H1 (cell line): ENCODE data around the gene CDC42SE2. TPM values are rescaled to one million over a fixed set of nuclear protein-coding genes. Genes with fewer than 3 reads are reported as not detected.

Source experiments
- CTCF ChIA-PET: fragments of 300-600 bp; sonication (Branson Sonifier 250); formaldehyde crosslinking; loops from one replicate; lab custom pipeline; 2021; ENCODE audit not compliant: partially characterized antibody; lab: Charles Lee
- POLR2A ChIA-PET: fragments of 300-600 bp; sonication (Branson Sonifier 250); formaldehyde crosslinking; loops from one replicate; lab custom pipeline; 2021; ENCODE audit warnings: inconsistent platforms; ENCODE audit not compliant: partially characterized antibody; lab: Charles Lee
- DNase-seq, 2 experiments: peaks; one replicate each; pipeline versions ENCODE4 v3.0.0 to v3.0.0-alpha.2; 2010 to 2022; ENCODE audit warnings: low spot score in 2 of 2, low read depth in 1 of 2, mixed read lengths in 1 of 2
- FAIRE-seq: peaks from 2 replicates; lab custom pipeline; 2011; peaks lifted over from hg19 to GRCh38; lab: Jason Lieb, UNC
- H2AFZ ChIP-seq: 2 replicates; pipeline ENCODE4 v1.8.1; 2012; ENCODE audit warnings: low read length, inconsistent platforms
- H2AK5ac ChIP-seq: 2 replicates; pipeline ENCODE4 v1.6.1; 2013; ENCODE audit warnings: low read depth, low read length
- H2BK120ac ChIP-seq: replicated peaks from 2 replicates; pipeline ENCODE3; 2013; ENCODE audit warnings: low read depth, low read length, inconsistent platforms
- H2BK12ac ChIP-seq: 2 replicates; pipeline ENCODE4 v1.6.1; 2013; ENCODE audit warnings: low read depth, low read length
- H2BK15ac ChIP-seq: 2 replicates; pipeline ENCODE4 v1.6.1; 2013; ENCODE audit warnings: low read length
- H2BK20ac ChIP-seq: 2 replicates; pipeline ENCODE4 v1.6.1; 2013; ENCODE audit warnings: low read length
- H2BK5ac ChIP-seq: 2 replicates; pipeline ENCODE4 v1.6.1; 2013; ENCODE audit warnings: low read depth, low read length
- H3K14ac ChIP-seq: 2 replicates; pipeline ENCODE4 v1.6.1; 2013; ENCODE audit warnings: inconsistent platforms; ENCODE audit not compliant: insufficient read length
- H3K18ac ChIP-seq: 2 replicates; pipeline ENCODE4 v1.6.1; 2013; ENCODE audit warnings: low read length; ENCODE audit errors: extremely low read depth
- H3K23ac ChIP-seq: 2 replicates; pipeline ENCODE4 v1.6.1; 2013; ENCODE audit warnings: inconsistent platforms; ENCODE audit not compliant: insufficient read length
- H3K23me2 ChIP-seq: 2 replicates; pipeline ENCODE4 v1.6.1; 2013; ENCODE audit warnings: low read depth, low read length
- H3K27ac ChIP-seq: 2 replicates; pipeline ENCODE4 v1.6.1; 2011; ENCODE audit warnings: low read depth, low read length, inconsistent platforms
- H3K27me3 ChIP-seq, 4 experiments: replicated peaks in 1 of 4; 1 replicate in 1 of 4; 2 replicates in 3 of 4; pipeline versions ENCODE4 v1.6.1 to v1.8.1; 2011 to 2013; ENCODE audit warnings: low read length in 3 of 4, mild to moderate bottlenecking in 3 of 4, inconsistent platforms in 2 of 4, mixed read lengths in 2 of 4, moderate library complexity in 1 of 4; ENCODE audit not compliant: control insufficient read depth in 3 of 4, insufficient read depth in 3 of 4; ENCODE audit errors: extremely low read depth in 1 of 4
- H3K36me3 ChIP-seq, 4 experiments: 2 replicates each; pipeline versions ENCODE4 v1.6.1 to v1.8.1; 2011 to 2013; ENCODE audit warnings: mild to moderate bottlenecking in 4 of 4, low read length in 3 of 4, moderate library complexity in 2 of 4, control low read depth in 1 of 4, inconsistent platforms in 1 of 4; ENCODE audit not compliant: insufficient read depth in 4 of 4, control insufficient read depth in 2 of 4
- H3K4ac ChIP-seq: replicated peaks from 2 replicates; pipeline ENCODE3; 2013; ENCODE audit warnings: low read length, low read depth, mixed read lengths, inconsistent platforms; ENCODE audit not compliant: insufficient read length
- H3K4me1 ChIP-seq, 4 experiments: replicated peaks in 1 of 4; 1 replicate in 1 of 4; 2 replicates in 3 of 4; pipeline versions ENCODE4 v1.6.1 to v1.8.1; 2011 to 2013; ENCODE audit warnings: low read length in 3 of 4, inconsistent platforms in 2 of 4, mixed read lengths in 1 of 4; ENCODE audit not compliant: insufficient read depth in 4 of 4, control insufficient read depth in 3 of 4
- H3K4me2 ChIP-seq, 2 experiments: 2 replicates each; pipeline versions ENCODE4 v1.6.1 to v1.8.1; 2011 to 2013; ENCODE audit warnings: low read depth in 2 of 2, low read length in 2 of 2, control low read depth in 1 of 2, inconsistent platforms in 1 of 2, mild to moderate bottlenecking in 1 of 2; ENCODE audit not compliant: insufficient read depth in 1 of 2
- H3K4me3 ChIP-seq, 4 experiments: fragments of 200-600, 300-600 bp in 1 of 4; sonication (generic), shearing (Covaris generic), sonication (Bioruptor Twin) in 1 of 4; 2 replicates each; pipeline versions ENCODE4 v1.5.1 to v1.8.1; 2011 to 2016; ENCODE audit warnings: low read length in 4 of 4, low read depth in 3 of 4, control low read depth in 2 of 4, inconsistent platforms in 2 of 4, mild to moderate bottlenecking in 2 of 4, mixed read lengths in 1 of 4, moderate library complexity in 1 of 4; ENCODE audit not compliant: insufficient read depth in 2 of 4; ENCODE audit errors: extremely low read depth in 1 of 4
- H3K56ac ChIP-seq: replicated peaks from 2 replicates; pipeline ENCODE3; 2013; ENCODE audit warnings: low read depth, mild to moderate bottlenecking, mixed read lengths, low read length, inconsistent platforms; ENCODE audit not compliant: insufficient read length
- H3K79me1 ChIP-seq: 2 replicates; pipeline ENCODE4 v1.6.1; 2013; ENCODE audit warnings: low read depth, low read length, control low read depth
- H3K79me2 ChIP-seq, 2 experiments: 2 replicates each; pipeline versions ENCODE4 v1.6.1 to v1.8.1; 2012 to 2013; ENCODE audit warnings: low read length in 2 of 2, mild to moderate bottlenecking in 2 of 2, inconsistent platforms in 1 of 2; ENCODE audit not compliant: insufficient read depth in 2 of 2, control insufficient read depth in 1 of 2
- H3K9ac ChIP-seq, 4 experiments: replicated peaks in 1 of 4; 1 replicate in 1 of 4; 2 replicates in 3 of 4; pipeline versions ENCODE4 v1.6.1 to v1.8.1; 2011 to 2013; ENCODE audit warnings: low read depth in 3 of 4, low read length in 3 of 4, control low read depth in 2 of 4, mild to moderate bottlenecking in 2 of 4, moderate library complexity in 2 of 4, inconsistent platforms in 1 of 4; ENCODE audit errors: extremely low read depth in 1 of 4
- H3K9me3 ChIP-seq, 2 experiments: 2 replicates each; pipeline versions ENCODE4 v1.6.1 to v1.8.1; 2012 to 2013; ENCODE audit warnings: mild to moderate bottlenecking in 2 of 2, moderate library complexity in 2 of 2, control low read depth in 1 of 2, inconsistent platforms in 1 of 2, low read depth in 1 of 2, low read length in 1 of 2, mixed read lengths in 1 of 2; ENCODE audit not compliant: insufficient read depth in 2 of 2
- H4K20me1 ChIP-seq, 2 experiments: replicated peaks in 1 of 2; 2 replicates each; pipeline versions ENCODE3 to v1.8.1; 2011 to 2013; ENCODE audit warnings: inconsistent platforms in 2 of 2, low read length in 2 of 2, mild to moderate bottlenecking in 1 of 2; ENCODE audit not compliant: insufficient read depth in 2 of 2, control insufficient read depth in 1 of 2
- H4K5ac ChIP-seq: 2 replicates; pipeline ENCODE4 v1.6.1; 2013; ENCODE audit warnings: low read length, low read depth, mixed read lengths, inconsistent platforms; ENCODE audit not compliant: insufficient read length
- H4K8ac ChIP-seq: 2 replicates; pipeline ENCODE4 v1.8.0; 2013; ENCODE audit warnings: mild to moderate bottlenecking, moderate library complexity, low read length, inconsistent platforms; ENCODE audit not compliant: insufficient read depth; ENCODE audit errors: extremely low read depth
- H4K91ac ChIP-seq: replicated peaks from 2 replicates; pipeline ENCODE3; 2013; ENCODE audit warnings: low read length, mixed read lengths, inconsistent platforms; ENCODE audit not compliant: insufficient read length
- EP300 ChIP-seq, 2 experiments: IDR thresholded peaks; 1 replicate in 1 of 2; 2 replicates in 1 of 2; pipeline ENCODE4 v1.6.1; 2011 to 2012; ENCODE audit warnings: low read depth in 2 of 2, low read length in 2 of 2, mild to moderate bottlenecking in 2 of 2, borderline replicate concordance in 1 of 2, inconsistent platforms in 1 of 2, moderate library complexity in 1 of 2
- KDM4A ChIP-seq: IDR thresholded peaks from one replicate; pipeline ENCODE4 v1.7.1; 2012; ENCODE audit warnings: low read depth, mild to moderate bottlenecking, moderate library complexity, low read length, inconsistent platforms; ENCODE audit not compliant: severe bottlenecking
- PHF8 ChIP-seq: fragments of 200-600 bp; sonication (generic); conservative IDR thresholded peaks from 2 replicates; pipeline ENCODE4 v1.7.1; 2012; ENCODE audit warnings: low read depth, mild to moderate bottlenecking, inconsistent platforms, low read length, moderate library complexity
- RFX5 ChIP-seq: IDR thresholded peaks from 2 replicates; pipeline ENCODE4 v1.6.1; 2011; ENCODE audit warnings: low read depth, low read length, improper control_type of control experiment, borderline replicate concordance
- RNF2 ChIP-seq: fragments of 200-900, 300-1000 bp; sonication (generic); IDR thresholded peaks from 2 replicates; pipeline ENCODE4 v1.7.1; 2016; ENCODE audit warnings: borderline replicate concordance, low read depth, mild to moderate bottlenecking, antibody characterized with exemption, low read length; ENCODE audit not compliant: poor library complexity, severe bottlenecking; ENCODE audit errors: missing control alignments
- SIRT6 ChIP-seq: IDR thresholded peaks from one replicate; pipeline ENCODE4 v1.7.1; 2012; ENCODE audit warnings: low read length, inconsistent platforms
- SUZ12 ChIP-seq: fragments of 200-600 bp; sonication (generic); IDR thresholded peaks from 2 replicates; pipeline ENCODE4 v1.6.1; 2012; ENCODE audit warnings: mild to moderate bottlenecking, inconsistent platforms, low read length, moderate library complexity, mixed read lengths
- ZNF274 ChIP-seq: IDR thresholded peaks from 2 replicates; pipeline ENCODE4 v1.7.0; 2012; ENCODE audit warnings: low read length, borderline replicate concordance; ENCODE audit errors: extremely low read depth
- WGBS, 2 experiments: shearing (Covaris generic) in 1 of 2; methylation state at CpG; one replicate each; pipeline versions ENCODE4 v1.1.6 to v1.1.7; 2013 to 2015; ENCODE audit warnings: low lambda C conversion rate in 2 of 2, mixed read lengths in 2 of 2, inconsistent platforms in 1 of 2, low coverage in 1 of 2, missing lambda C conversion rate in 1 of 2; ENCODE audit not compliant: insufficient replicate concordance in 2 of 2, insufficient coverage in 1 of 2, insufficient read length in 1 of 2; ENCODE audit errors: extremely low coverage in 1 of 2, missing lambda C conversion rate in 1 of 2; 5-methylcytosine and 5-hydroxymethylcytosine counted together
- polyA plus RNA-seq, 7 experiments: library from polyadenylated mRNA; depleted of rRNA in 3 of 7; stranded (reverse) in 5 of 7; unstranded in 2 of 7; fragments of >200 nt in 5 of 7; fragments of 200-250 nt in 2 of 7; gene quantifications; 1 replicate in 5 of 7; 2 replicates in 1 of 7; 4 replicates in 1 of 7; pipeline versions ENCODE4 v1.2.1 to v1.2.3, GENCODE V29; 2011 to 2013; ENCODE audit warnings: missing spikeins in 2 of 7, mixed read lengths in 2 of 7
- total RNA-seq: library from RNA; stranded (reverse); fragmentation: NEBNext Ultra II Directional; extraction: Animal tissue kit (Norgen Biotek cat#: 25700); gene quantifications from 2 replicates; pipeline ENCODE4 v1.2.1, GENCODE V29; 2021
- TF ChIP-seq, protein P1 (sequence below): IDR thresholded peaks from 2 replicates; pipeline ENCODE4 v1.6.1; 2012; ENCODE audit warnings: low read length, inconsistent platforms
- TF ChIP-seq, protein P2 (sequence below): IDR thresholded peaks from 2 replicates; pipeline ENCODE4 v1.6.1; 2012; ENCODE audit warnings: inconsistent platforms

CDC42SE2 gene
- total and polyA plus RNA-seq, 2 of the 8 experiments (the other 6 are each of a cell fraction or from before 2014, with no cell fraction given), result 16.7 to 30.8 TPM

DNA sequence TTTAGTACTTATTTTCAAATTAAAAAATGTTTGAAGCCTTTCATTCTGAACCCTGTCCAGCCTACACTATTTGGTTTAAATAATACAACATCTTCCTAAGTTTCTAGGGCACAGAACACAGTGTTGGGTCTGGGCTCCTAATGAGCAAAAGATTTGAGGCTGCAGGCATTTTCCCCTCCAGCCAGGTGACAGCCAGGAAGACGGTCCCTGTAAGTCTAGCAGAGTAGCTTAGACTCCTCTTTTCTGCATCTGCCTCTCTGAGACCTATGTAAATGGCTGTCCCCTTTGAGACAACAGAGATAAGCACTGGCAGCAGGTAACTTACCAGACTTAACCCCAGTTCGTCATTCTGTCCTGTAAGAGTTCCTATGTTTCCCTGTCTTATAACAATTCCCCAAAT, 141.8 kb downstream of the CDC42SE2 start:
- Histone ChIP-seq H2BK120ac (no peak overlapping the region), H3K27me3 (no peaks in the 10 kb centered on the region), H3K4me3 (no peak overlapping the region), H2BK20ac (no peak overlapping the region), H2AFZ (no peak overlapping the region), H2BK5ac (no peak overlapping the region), H3K27ac (no peak overlapping the region), H4K91ac (no peak overlapping the region), H3K14ac (no peak overlapping the region), H4K5ac (no peak overlapping the region), H4K20me1 (no peaks in the 10 kb centered on the region), H2AK5ac (no peak overlapping the region), H3K4me2 (no peak overlapping the region), H2BK12ac (no peak overlapping the region), H3K9me3 (no peaks in the 10 kb centered on the region; a peak in 1 of 4 replicates), H3K4ac (no peak overlapping the region), H4K8ac (no peak overlapping the region), H3K4me1 (no peaks in the 10 kb centered on the region), H3K36me3 (peaks cover 0 to 9% (median 5%) of the 10 kb centered on the region in 4 experiments; a peak in 5 of 8 replicates), H3K18ac (no peak overlapping the region), H3K23me2 (no peaks in the 10 kb centered on the region), H3K79me1 (no peaks in the 10 kb centered on the region), H3K56ac (no peak overlapping the region), H2BK15ac (no peak overlapping the region), H3K23ac (no peak overlapping the region), H3K9ac (no peak overlapping the region), H3K79me2 (no peaks in the 10 kb centered on the region)
- ChIA-PET CTCF (interaction anchor here (0.6 to 2.4 kb wide), 5 partner anchors 10 to 516 kb away, joined by 3 to 6 read pairs (median 4); no protein-coding TSS in a partner anchor), POLR2A (interaction anchor here (0.8 kb wide), 1 partner anchor 8 kb away, joined by 3 read pairs; no protein-coding TSS in a partner anchor)
- FAIRE-seq, result no peak
- WGBS, 2 experiments, result 78% methylated on average over 2 of the region's 2 CpGs; no CpG with 5 or more reads in 1 of the 2 experiments
- no peak for DNase-seq
- TF ChIP-seq, protein P1, sequence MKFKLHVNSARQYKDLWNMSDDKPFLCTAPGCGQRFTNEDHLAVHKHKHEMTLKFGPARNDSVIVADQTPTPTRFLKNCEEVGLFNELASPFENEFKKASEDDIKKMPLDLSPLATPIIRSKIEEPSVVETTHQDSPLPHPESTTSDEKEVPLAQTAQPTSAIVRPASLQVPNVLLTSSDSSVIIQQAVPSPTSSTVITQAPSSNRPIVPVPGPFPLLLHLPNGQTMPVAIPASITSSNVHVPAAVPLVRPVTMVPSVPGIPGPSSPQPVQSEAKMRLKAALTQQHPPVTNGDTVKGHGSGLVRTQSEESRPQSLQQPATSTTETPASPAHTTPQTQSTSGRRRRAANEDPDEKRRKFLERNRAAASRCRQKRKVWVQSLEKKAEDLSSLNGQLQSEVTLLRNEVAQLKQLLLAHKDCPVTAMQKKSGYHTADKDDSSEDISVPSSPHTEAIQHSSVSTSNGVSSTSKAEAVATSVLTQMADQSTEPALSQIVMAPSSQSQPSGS, result no peak
- TF ChIP-seq RFX5 (no peak), EP300 (IDR thresholded peaks at IDR 0.05; ENCODE audit: borderline replicate concordance in 1 of 2, low read depth in 2 of 2, low read length in 2 of 2) (no peak), ZNF274 (no peak), RNF2 (no peak), KDM4A (no peak), PHF8 (no peak), SUZ12 (no peak), SIRT6 (no peak)
- TF ChIP-seq, protein P2, sequence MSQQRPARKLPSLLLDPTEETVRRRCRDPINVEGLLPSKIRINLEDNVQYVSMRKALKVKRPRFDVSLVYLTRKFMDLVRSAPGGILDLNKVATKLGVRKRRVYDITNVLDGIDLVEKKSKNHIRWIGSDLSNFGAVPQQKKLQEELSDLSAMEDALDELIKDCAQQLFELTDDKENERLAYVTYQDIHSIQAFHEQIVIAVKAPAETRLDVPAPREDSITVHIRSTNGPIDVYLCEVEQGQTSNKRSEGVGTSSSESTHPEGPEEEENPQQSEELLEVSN, result no peak
